Pancreas (tissue), 10 donors: ENCODE results near the gene WWOX. TPM values are rescaled to one million over a fixed set of nuclear protein-coding genes. Genes with fewer than 3 reads are reported as not detected.

Experiments used
- ATAC-seq, 4 donors: fragments of 200-7000 bp; cut with Tn5 transposase; one replicate each; pipeline versions ENCODE4 v1.8.0 to v1.9.1; 2020; ENCODE audit warnings: mild to moderate bottlenecking in 4 of 4, moderate library complexity in 4 of 4
- DNase-seq, 6 donors: peaks; one replicate each; pipeline ENCODE4 v3.0.0-alpha.2; 2020
- FAIRE-seq: peaks from 2 replicates; lab custom pipeline; 2012; peaks lifted over from hg19 to GRCh38; lab: Jason Lieb, UNC
- H3K27ac ChIP-seq, 4 donors: fragments of 200-600 bp; sonication (generic); 1 replicate in 3 of 4; 2 replicates in 1 of 4; pipeline versions ENCODE4 v1.5.0 to v1.8.0; 2020
- H3K27me3 ChIP-seq, 4 donors: fragments of 200-600 bp; one replicate each; pipeline ENCODE4 v1.8.0; 2021
- H3K36me3 ChIP-seq, 3 donors: fragments of 200-600 bp; sonication (generic) in 1 of 3; one replicate each; pipeline versions ENCODE4 v1.5.0 to v1.8.0; 2020 to 2021
- H3K4me1 ChIP-seq, 3 donors: fragments of 200-600 bp; one replicate each; pipeline ENCODE4 v1.8.0; 2021
- H3K4me3 ChIP-seq, 4 donors: fragments of 200-600 bp; sonication (generic) in 2 of 4; one replicate each; pipeline versions ENCODE4 v1.5.0 to v1.8.0; 2020 to 2021
- H3K9me3 ChIP-seq, 4 donors: fragments of 200-600 bp; one replicate each; pipeline ENCODE4 v1.8.0; 2021
- CTCF ChIP-seq, 4 donors: fragments of 200-600 bp; sonication (generic) in 3 of 4; IDR thresholded peaks; one replicate each; pipeline versions ENCODE4 v1.5.0 to v1.8.0; 2021; ENCODE audit warnings: antibody characterized with exemption in 4 of 4
- WGBS, 2 donors: extraction: QIAGEN DNeasy Blood & Tissue Kit; methylation state at CpG; one replicate each; pipeline ENCODE4 v1.1.7; 2013; 5-methylcytosine and 5-hydroxymethylcytosine counted together
- intact Hi-C, 3 donors: fragments of 100-400 bp; cut with DNase I; formaldehyde crosslinking; loops; one replicate each; pipeline versions ENCODE4 v1.11.1 to v1.14.2; 2022
- polyA plus RNA-seq, 2 donors: library from polyadenylated mRNA; stranded (reverse); fragments of 200-250 nt; gene quantifications; one replicate each; pipeline ENCODE4 v1.2.3, GENCODE V29; 2013
- total RNA-seq, 6 donors: library from RNA; stranded (reverse); fragmentation: NEBNext Ultra II Directional in 4 of 6; extraction: Animal tissue kit (Norgen Biotek cat#: 25700) in 4 of 6; gene quantifications; one replicate each; pipeline versions ENCODE4 v1.2.1 to v1.2.4, GENCODE V29; 2021 to 2023
- donor health status: healthy with polysubstance abuse.
- donor health status: DM: no; HTN: no; CAD: no; lungs with moderate emphysema.
- donor health status: DM: no; HTN: no; CAD: no.
- donor health status: control.
- donor health status: control.
- donor health status: Bipolar disorder and iron deficiency.
- donor health status: DM: yes; HTN: yes; CAD: no.
- donor health status: DM: no; HTN: no; CAD: no.
- donor health status: DM: no; HTN: no; CAD: no.
- donor health status: DM: yes; HTN: yes; CAD: no.

Gene WWOX
- total and polyA plus RNA-seq, 8 donors = 6.8 to 14.4 (median 10.8) TPM

GRCh38 chr16:78830599-78830998 is 731.1 kb downstream of the WWOX start:
- Histone ChIP-seq H3K27ac (no peak overlapping the region), H3K36me3 (no peaks in the 10 kb centered on the region), H3K27me3 (no peaks in the 10 kb centered on the region), H3K9me3 (no peaks in the 10 kb centered on the region), H3K4me3 (no peak overlapping the region), H3K4me1 (no peaks in the 10 kb centered on the region)
- DNase-seq (no peak), FAIRE-seq (no peak), ATAC-seq (no peak)
- no peak for TF ChIP-seq CTCF (IDR thresholded peaks at IDR 0.05)
- WGBS, 2 donors = 81 to 86% methylated on average over 9 of the region's 9 CpGs
- intact Hi-C loops = no loop called here

GRCh38 chr16:78832100-78832499 is 732.6 kb downstream of the WWOX start:
- H3K9me3 ChIP-seq = no peaks in the 10 kb centered on the region
- WGBS, 2 donors = 97 to 100% methylated on average over 2 of the region's 2 CpGs
- ATAC-seq = no peak
- TF ChIP-seq CTCF (IDR thresholded peaks at IDR 0.05) = no peak
- H3K27ac ChIP-seq = no peak overlapping the region
- no peaks in the 10 kb centered on the region for H3K36me3 ChIP-seq
- H3K4me3 ChIP-seq = no peak overlapping the region
- H3K4me1 ChIP-seq = no peaks in the 10 kb centered on the region
- DNase-seq = no peak
- no peaks in the 10 kb centered on the region for H3K27me3 ChIP-seq
- intact Hi-C loops = no loop called here
- no peak for FAIRE-seq

- WGBS, 2 donors = 82 to 84% methylated on average over 8 of the region's 8 CpGs
- no peaks in the 10 kb centered on the region for H3K4me1 ChIP-seq
- TF ChIP-seq CTCF (IDR thresholded peaks at IDR 0.05) = no peak
- no peak overlapping the region for H3K4me3 ChIP-seq
- no peak for ATAC-seq
- intact Hi-C loops = no loop called here
- no peak overlapping the region for H3K27ac ChIP-seq
- DNase-seq = no peak
- no peak for FAIRE-seq
- no peaks in the 10 kb centered on the region for H3K27me3 ChIP-seq
- no peaks in the 10 kb centered on the region for H3K36me3 ChIP-seq
- no peaks in the 10 kb centered on the region for H3K9me3 ChIP-seq
Observed at GRCh38 chr16:78836802-78837491, 737.5 kb downstream of the WWOX start.

GRCh38 chr16:78837706-78838105 is 738.3 kb downstream of the WWOX start:
- DNase-seq = no peak

More at GRCh38 chr16:78837706-78838105, 738.3 kb downstream of the WWOX start:
- ATAC-seq (no peak), FAIRE-seq (no peak)
- Histone ChIP-seq H3K27me3 (no peaks in the 10 kb centered on the region), H3K9me3 (no peaks in the 10 kb centered on the region), H3K36me3 (no peaks in the 10 kb centered on the region), H3K4me1 (no peaks in the 10 kb centered on the region), H3K4me3 (no peak overlapping the region), H3K27ac (no peak overlapping the region)
- intact Hi-C loops = no loop called here
- no peak for TF ChIP-seq CTCF (IDR thresholded peaks at IDR 0.05)
